IMR-90 (cell line): ENCODE measurements around the gene ADRA1B. TPM values are rescaled to one million over a fixed set of nuclear protein-coding genes. Genes with fewer than 3 reads are reported as not detected.
A peak's percentile ranks its signal among the peaks of the same experiment; 100 is the strongest.

ENCODE experiments used
- ATAC-seq: fragments of 200-7000 bp; cut with Tn5 transposase; 2 replicates; pipeline ENCODE4 v1.9.1; 2020; ENCODE audit warnings: low read depth, mild to moderate bottlenecking, moderate library complexity
- BruUV-seq: library from RNA; stranded (reverse); fragments of 400-500 nt; replicated peaks from 2 replicates; lab custom pipeline; 2021; lab: Mats Ljungman, UMichigan
- CTCF ChIA-PET: fragments of 300-600 bp; formaldehyde crosslinking; extraction: SDS; loops from one replicate; lab custom pipeline; 2021; ENCODE audit warnings: antibody characterized with exemption; lab: Yijun Ruan, JAX
- POLR2A ChIA-PET: fragments of 300-600 bp; sonication (Branson Sonifier 250); formaldehyde crosslinking; loops from one replicate; lab custom pipeline; 2022; ENCODE audit warnings: antibody characterized with exemption; ENCODE audit not compliant: unreplicated experiment; lab: Charles Lee
- DNase-seq: peaks from one replicate; pipeline ENCODE4 v3.0.0; 2013
- H2AFZ ChIP-seq: replicated peaks from 2 replicates; pipeline ENCODE3; 2013; ENCODE audit warnings: low read length, mild to moderate bottlenecking; ENCODE audit not compliant: poor library complexity
- H2AK5ac ChIP-seq: 2 replicates; pipeline ENCODE4 v1.6.1; 2013; ENCODE audit warnings: low read depth, low read length, inconsistent platforms
- H2AK9ac ChIP-seq: replicated peaks from 2 replicates; pipeline ENCODE3; 2013; ENCODE audit warnings: mild to moderate bottlenecking, low read depth, low read length, moderate library complexity; ENCODE audit not compliant: poor library complexity
- H2BK120ac ChIP-seq: 2 replicates; pipeline ENCODE4 v1.6.1; 2013; ENCODE audit warnings: low read depth, low read length, inconsistent platforms
- H2BK15ac ChIP-seq: 3 replicates; pipeline ENCODE4 v1.6.1; 2013; ENCODE audit warnings: low read depth, low read length, inconsistent platforms
- H2BK20ac ChIP-seq: 2 replicates; pipeline ENCODE4 v1.6.1; 2013; ENCODE audit warnings: low read depth, mild to moderate bottlenecking, inconsistent platforms, low read length, moderate library complexity
- H2BK5ac ChIP-seq: 2 replicates; pipeline ENCODE4 v1.6.1; 2013; ENCODE audit warnings: mild to moderate bottlenecking, low read depth, low read length, inconsistent platforms; ENCODE audit not compliant: poor library complexity, severe bottlenecking
- H3K14ac ChIP-seq: replicated peaks from 2 replicates; pipeline ENCODE4 v1.6.1; 2013; ENCODE audit warnings: low read depth, low read length, inconsistent platforms
- H3K18ac ChIP-seq: 2 replicates; pipeline ENCODE4 v1.6.1; 2013; ENCODE audit warnings: low read depth, low read length, control low read depth
- H3K23ac ChIP-seq: 2 replicates; pipeline ENCODE4 v1.6.1; 2013; ENCODE audit warnings: low read depth, low read length, inconsistent platforms
- H3K27ac ChIP-seq: 2 replicates; pipeline ENCODE4 v1.5.1; 2013; ENCODE audit warnings: mild to moderate bottlenecking, control low read depth, low read length; ENCODE audit not compliant: insufficient read depth
- H3K27me3 ChIP-seq: 2 replicates; pipeline ENCODE4 v1.6.1; 2013; ENCODE audit warnings: low read length; ENCODE audit not compliant: control insufficient read depth, insufficient read depth
- H3K36me3 ChIP-seq: 2 replicates; pipeline ENCODE4 v1.6.1; 2013; ENCODE audit warnings: low read length, mixed read lengths; ENCODE audit not compliant: control insufficient read depth, insufficient read depth
- H3K4ac ChIP-seq: 2 replicates; pipeline ENCODE4 v1.6.1; 2013; ENCODE audit warnings: low read depth, low read length, inconsistent platforms
- H3K4me1 ChIP-seq: 2 replicates; pipeline ENCODE4 v1.6.1; 2013; ENCODE audit warnings: low read length, mixed read lengths; ENCODE audit not compliant: control insufficient read depth, insufficient read depth
- H3K4me2 ChIP-seq: 2 replicates; pipeline ENCODE4 v1.6.1; 2013; ENCODE audit warnings: low read depth, mild to moderate bottlenecking, control low read depth, low read length, moderate library complexity
- H3K4me3 ChIP-seq: 2 replicates; pipeline ENCODE4 v1.5.1; 2013; ENCODE audit warnings: low read depth, mild to moderate bottlenecking, control low read depth, low read length, moderate library complexity; ENCODE audit not compliant: insufficient read depth
- H3K56ac ChIP-seq: 2 replicates; pipeline ENCODE4 v1.6.1; 2013; ENCODE audit warnings: low read length, inconsistent platforms; ENCODE audit not compliant: insufficient read depth; ENCODE audit errors: extremely low read depth
- H3K79me1 ChIP-seq, 2 experiments: 2 replicates each; pipeline ENCODE4 v1.6.1; 2013; ENCODE audit warnings: low read length in 2 of 2, inconsistent platforms in 1 of 2, low read depth in 1 of 2
- H3K9ac ChIP-seq: 2 replicates; pipeline ENCODE4 v1.6.1; 2013; ENCODE audit warnings: low read depth, low read length, control low read depth
- H3K9me1 ChIP-seq: 2 replicates; pipeline ENCODE4 v1.6.1; 2013; ENCODE audit warnings: low read length, inconsistent platforms; ENCODE audit not compliant: insufficient read depth
- H3K9me3 ChIP-seq: 2 replicates; pipeline ENCODE4 v1.6.1; 2013; ENCODE audit warnings: low read length; ENCODE audit not compliant: control insufficient read depth, insufficient read depth
- H4K20me1 ChIP-seq: 2 replicates; pipeline ENCODE4 v1.6.1; 2013; ENCODE audit warnings: low read length, inconsistent platforms; ENCODE audit not compliant: insufficient read depth
- H4K5ac ChIP-seq: 2 replicates; pipeline ENCODE4 v1.6.1; 2013; ENCODE audit warnings: mild to moderate bottlenecking, low read depth, low read length, control low read depth
- H4K8ac ChIP-seq, 2 experiments: 2 replicates each; pipeline ENCODE4 v1.6.1; 2013; ENCODE audit warnings: low read depth in 2 of 2, low read length in 2 of 2, control low read depth in 1 of 2, inconsistent platforms in 1 of 2
- H4K91ac ChIP-seq: 2 replicates; pipeline ENCODE4 v1.6.1; 2013; ENCODE audit warnings: low read depth, low read length, inconsistent platforms; ENCODE audit not compliant: insufficient read depth
- BHLHE40 ChIP-seq: fragments of 150-350 bp; IDR thresholded peaks from 2 replicates; pipeline ENCODE4 v1.6.1; 2016; ENCODE audit warnings: mild to moderate bottlenecking, low read depth, low read length
- CEBPB ChIP-seq: IDR thresholded peaks from 2 replicates; pipeline ENCODE4 v1.6.1; 2012; ENCODE audit warnings: low read depth, low read length, improper control_type of control experiment
- CHD1 ChIP-seq: IDR thresholded peaks from 2 replicates; pipeline ENCODE4 v1.6.1; 2012; ENCODE audit warnings: low read depth, low read length, improper control_type of control experiment
- CTCF ChIP-seq: conservative IDR thresholded peaks from 2 replicates; pipeline ENCODE4 v1.5.1; 2012; ENCODE audit warnings: mild to moderate bottlenecking, low read depth, low read length, improper control_type of control experiment
- ELK1 ChIP-seq: fragments of 150-350 bp; IDR thresholded peaks from 2 replicates; pipeline ENCODE4 v1.6.1; 2016; ENCODE audit warnings: low read depth, mild to moderate bottlenecking, low read length, moderate library complexity, borderline replicate concordance
- FOS ChIP-seq: fragments of 150-350 bp; IDR thresholded peaks from 2 replicates; pipeline ENCODE4 v1.6.1; 2016; ENCODE audit warnings: low read depth, low read length
- MAFK ChIP-seq: IDR thresholded peaks from 2 replicates; pipeline ENCODE4 v1.6.1; 2012; ENCODE audit warnings: low read depth, low read length, improper control_type of control experiment
- MAZ ChIP-seq: IDR thresholded peaks from 2 replicates; pipeline ENCODE4 v1.6.1; 2012; ENCODE audit warnings: low read depth, mild to moderate bottlenecking, low read length, improper control_type of control experiment, moderate library complexity, borderline replicate concordance
- MXI1 ChIP-seq: IDR thresholded peaks from 2 replicates; pipeline ENCODE4 v1.6.1; 2012; ENCODE audit warnings: low read depth, mild to moderate bottlenecking, low read length, moderate library complexity, borderline replicate concordance
- NFE2L2 ChIP-seq: fragments of 150-350 bp; IDR thresholded peaks from 2 replicates; pipeline ENCODE4 v1.6.1; 2016; ENCODE audit warnings: low read depth, mild to moderate bottlenecking, low read length
- POLR2A ChIP-seq: IDR thresholded peaks from 2 replicates; pipeline ENCODE4 v1.6.1; 2012; ENCODE audit warnings: mild to moderate bottlenecking, low read depth, low read length
- RAD21 ChIP-seq: IDR thresholded peaks from 2 replicates; pipeline ENCODE4 v1.6.1; 2012; ENCODE audit warnings: low read length, improper control_type of control experiment
- RCOR1 ChIP-seq: IDR thresholded peaks from 2 replicates; pipeline ENCODE4 v1.6.1; 2012; ENCODE audit warnings: mild to moderate bottlenecking, low read length, improper control_type of control experiment; ENCODE audit not compliant: insufficient replicate concordance
- RFX5 ChIP-seq: IDR thresholded peaks from 2 replicates; pipeline ENCODE4 v1.8.0; 2012; ENCODE audit warnings: low read depth, mild to moderate bottlenecking, low read length, moderate library complexity
- SMC3 ChIP-seq: fragments of 150-350 bp; IDR thresholded peaks from 2 replicates; pipeline ENCODE4 v1.6.1; 2016; ENCODE audit warnings: low read depth, mild to moderate bottlenecking, antibody characterized with exemption, low read length, moderate library complexity
- USF2 ChIP-seq: fragments of 150-350 bp; IDR thresholded peaks from 2 replicates; pipeline ENCODE4 v1.6.1; 2017; ENCODE audit warnings: mild to moderate bottlenecking, antibody characterized with exemption, low read length, low read depth
- WGBS, 2 experiments: methylation state at CpG; one replicate each; pipeline versions ENCODE4 v1.1.5 to v1.1.7; 2013; ENCODE audit warnings: missing lambda C conversion rate in 2 of 2; ENCODE audit not compliant: insufficient read length in 1 of 2; ENCODE audit errors: extremely low coverage in 2 of 2; 5-methylcytosine and 5-hydroxymethylcytosine counted together
- dilution Hi-C: fragments of 300-500 bp; cut with HindIII; formaldehyde crosslinking; loops from one replicate; pipeline ENCODE4 v1.14.3; 2018; ENCODE audit warnings: low sequenced_read_pairs; ENCODE audit not compliant: unreplicated experiment
- in situ Hi-C: fragments of 300-500 bp; cut with MboI; formaldehyde crosslinking; loops from 3 replicates; pipeline ENCODE4 v1.14.3; 2019; ENCODE audit warnings: low sequenced_read_pairs, inconsistent platforms, mixed read lengths
- intact Hi-C: fragments of 100-400 bp; cut with micrococcal nuclease; formaldehyde crosslinking; loops from 2 replicates; pipeline ENCODE4 v1.10.0; 2022
- polyA plus RNA-seq, 3 experiments: library from polyadenylated mRNA; depleted of rRNA; stranded (reverse); fragments of >200 nt; gene quantifications; 2 replicates each; pipeline ENCODE4 v1.2.3, GENCODE V29; 2012; ENCODE audit warnings: low replicate concordance in 1 of 3
- total RNA-seq: library from RNA; depleted of rRNA; stranded (reverse); fragments of >200 nt; gene quantifications from 2 replicates; pipeline ENCODE4 v1.2.3, GENCODE V29; 2012

ADRA1B gene
- total and polyA plus RNA-seq, 2 of the 4 experiments (the other 2 are of a cell fraction): 0.18 to 1.5 TPM

GRCh38 chr5:159877894-159878448, 38.3 kb upstream of the ADRA1B start:
- no peak overlapping the region for H3K4me3 ChIP-seq
- no peak overlapping the region for H3K23ac ChIP-seq
- H4K91ac ChIP-seq: 0 out of 2 replicates have a peak overlapping the region, but pooled peaks have one; percentile 5
- no peak overlapping the region for H3K27ac ChIP-seq
- H2AK5ac ChIP-seq: no peak overlapping the region
- H4K8ac ChIP-seq: no peak overlapping the region
- WGBS, 2 experiments: 64% methylated on average over 6 of the region's 7 CpGs; no CpG with 5 or more reads in 1 of the 2 experiments
- H2BK5ac ChIP-seq: no peak overlapping the region
- no peak overlapping the region for H2AK9ac ChIP-seq
- no peaks in the 10 kb centered on the region for H3K36me3 ChIP-seq
- no peak overlapping the region for H3K18ac ChIP-seq
- no peak overlapping the region for H3K14ac ChIP-seq
- H3K27me3 ChIP-seq: no peaks in the 10 kb centered on the region
- no peaks in the 10 kb centered on the region for H3K79me1 ChIP-seq
- peak overlapping the region; percentile 50; the same call in 1 of the 2 replicates for H2BK120ac ChIP-seq
- dilution Hi-C loops (no loop called here), in situ Hi-C loops (no loop called here), intact Hi-C loops (no loop called here)
- H3K4me1 ChIP-seq: peaks cover 6% of the 10 kb centered on the region
- no TSS peak for BruUV-seq
- no peak for TF ChIP-seq USF2
- TF ChIP-seq RAD21: no peak
- TF ChIP-seq POLR2A: no peak
- TF ChIP-seq MAFK: no peak
- no peak for TF ChIP-seq CTCF
- TF ChIP-seq CEBPB: no peak
- TF ChIP-seq FOS: no peak
- TF ChIP-seq BHLHE40: no peak
- no peak for TF ChIP-seq RFX5
- TF ChIP-seq SMC3: no peak
- no peak for TF ChIP-seq MXI1
- no peak for TF ChIP-seq MAZ
- TF ChIP-seq ELK1: no peak
- TF ChIP-seq RCOR1: no peak
- TF ChIP-seq CHD1: no peak
- no peak for TF ChIP-seq NFE2L2
- POLR2A ChIA-PET: no interaction called here
- DNase-seq (no peak), ATAC-seq (no peak)
- H3K56ac ChIP-seq: no peak overlapping the region
- peak overlapping the region; percentile 75 for H2AFZ ChIP-seq
- CTCF ChIA-PET: no interaction called here
- H3K9me3 ChIP-seq: no peaks in the 10 kb centered on the region
- no peaks in the 10 kb centered on the region; the same call in 1 of the 2 replicates for H4K20me1 ChIP-seq
- H4K5ac ChIP-seq: no peak overlapping the region
- peak overlapping the region; percentile 67; the same call in 2 of the 3 replicates for H2BK15ac ChIP-seq
- no peak overlapping the region for H3K4ac ChIP-seq
- peak overlapping the region; percentile 46; the same call in 1 of the 2 replicates for H2BK20ac ChIP-seq
- H3K4me2 ChIP-seq: no peak overlapping the region
- no peaks in the 10 kb centered on the region; the same call in 1 of the 2 replicates for H3K9me1 ChIP-seq
- H3K9ac ChIP-seq: no peak overlapping the region
